ENCODE measurements around the gene TARBP2. TPM values are rescaled to one million over a fixed set of nuclear protein-coding genes. Genes with fewer than 3 reads are reported as not detected.

The TARBP2 gene
- polyA plus RNA-seq, 3 donors, result 16.6 to 39.4 (median 24.4) TPM

DNA sequence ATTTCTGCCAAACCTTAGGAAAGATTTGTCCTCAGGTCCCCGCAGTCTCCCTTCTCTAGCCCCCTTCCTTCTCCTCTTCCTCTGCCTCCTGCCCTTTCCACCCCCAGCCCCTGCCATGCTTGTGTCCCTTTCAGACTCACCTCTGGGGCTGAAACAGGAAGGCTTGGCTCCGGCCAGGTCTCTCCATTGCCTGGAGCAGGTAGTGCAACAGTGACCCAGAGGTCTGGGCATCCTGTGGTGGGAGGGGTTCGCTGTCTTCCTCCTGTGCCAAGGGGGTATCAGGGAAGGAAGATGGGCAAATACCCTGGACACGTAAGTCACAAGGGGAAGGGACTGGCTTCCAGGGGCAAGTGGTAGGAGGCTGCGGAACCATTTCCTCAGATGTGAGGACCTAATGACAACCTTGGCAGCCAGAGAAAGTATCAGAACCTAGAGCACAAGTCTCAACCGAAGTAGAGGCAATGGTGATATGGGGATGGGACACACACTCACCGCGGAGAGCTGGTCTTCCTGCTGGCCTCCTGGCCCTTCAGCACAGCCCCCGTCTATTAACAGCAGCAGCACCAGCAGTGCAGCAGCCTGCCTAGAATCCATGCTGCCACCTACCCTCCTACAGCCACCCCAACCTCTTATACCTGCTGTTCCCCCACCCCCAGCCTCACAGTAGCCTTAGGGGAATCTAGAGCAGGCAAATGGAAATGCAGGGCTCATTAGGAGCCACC, 6.0 kb downstream of the TARBP2 start, which contains the start of gene NPFF:
NPFF (minus strand) TSS at position 604 of the 722 bp plus-strand sequence; CDS start at position 594, 10 bp downstream.
- peak within 1 kb of the TSS in 4 of 7 donors; percentile 42 to 75 (median 57) for H3K27ac Mint-ChIP-seq
- Histone ChIP-seq H2AFZ (ENCODE audit: insufficient read depth, low read depth, low read length, poor library complexity, severe bottlenecking) (no peak within 1 kb of the TSS), H3K4me3 (replicated peaks in 1 of 3; ENCODE audit: low read depth in 2 of 3, low read length in 3 of 3) (no peak within 1 kb of the TSS), H3K4me2 (replicated peaks; ENCODE audit: extremely low read depth, low read length, poor library complexity, severe bottlenecking) (no peak within 1 kb of the TSS), H3K79me2 (ENCODE audit: insufficient read depth, low read length) (peaks cover 11% of the 10 kb centered on the region), H3K9ac (ENCODE audit: insufficient read depth, low read length, poor library complexity, severe bottlenecking) (no peak within 1 kb of the TSS), H3K27me3 (ENCODE audit: control insufficient read depth in 2 of 2, insufficient read depth in 2 of 2, low read length in 2 of 2) (no peaks in the 10 kb centered on the region), H3K36me3 (replicated peaks in 1 of 2; ENCODE audit: control insufficient read depth in 1 of 2, insufficient read depth in 2 of 2, low read length in 2 of 2) (peaks cover 50 to 68% of the 10 kb centered on the region in 2 donors), H3K9me3 (replicated peaks in 1 of 2; ENCODE audit: control insufficient read depth in 1 of 2, insufficient read depth in 1 of 2, low read length in 2 of 2) (no peaks in the 10 kb centered on the region), H3K4me1 (ENCODE audit: control insufficient read depth in 1 of 2, insufficient read depth in 2 of 2, low read length in 2 of 2) (peaks cover 6 to 10% of the 10 kb centered on the region in 2 donors), H4K20me1 (ENCODE audit: insufficient read depth, low read length) (no peaks in the 10 kb centered on the region), H3K27ac (ENCODE audit: low read depth in 1 of 2, low read length in 2 of 2) (no peak within 1 kb of the TSS)
- 96% methylated on average over 5 of the region's 9 CpGs for WGBS (ENCODE audit: insufficient coverage)
- DNase-seq, result no peak
- peaks cover 18% of the 10 kb centered on the region for H3K4me1 Mint-ChIP-seq
- H3K36me3 Mint-ChIP-seq, result peaks cover 46 to 69% of the 10 kb centered on the region in 2 donors
- H3K9me3 Mint-ChIP-seq, result no peaks in the 10 kb centered on the region
- intact Hi-C loops (cut with micrococcal nuclease), result loop anchor here in 1 of 2 donors (10.0 kb wide), 1 partner anchor 292 kb away; no protein-coding TSS in a partner anchor
- no peak within 1 kb of the TSS for H3K4me3 Mint-ChIP-seq
- H3K27me3 Mint-ChIP-seq (ENCODE audit: low read depth in 3 of 3), result peaks cover 0 to 4% (median 0%) of the 10 kb centered on the region in 3 donors
- TF ChIP-seq CTCF (IDR thresholded peaks at IDR 0.05), result no peak

GRCh38 chr12:53507603-53507885, 6.5 kb downstream of the TARBP2 start:
- Mint-ChIP-seq H3K27me3 (ENCODE audit: low read depth in 3 of 3) (peaks cover 0 to 4% (median 0%) of the 10 kb centered on the region in 3 donors), H3K4me1 (peaks cover 16% of the 10 kb centered on the region), H3K9me3 (no peaks in the 10 kb centered on the region), H3K4me3 (no peak overlapping the region), H3K36me3 (peaks cover 51 to 74% of the 10 kb centered on the region in 2 donors), H3K27ac (peak overlapping the region in 1 of 7 donors; percentile 45)
- no peak for TF ChIP-seq CTCF (IDR thresholded peaks at IDR 0.05)
- intact Hi-C loops (cut with micrococcal nuclease), result loop anchor here in 1 of 2 donors (10.0 kb wide), 1 partner anchor 293 kb away; no protein-coding TSS in a partner anchor
- H3K9me3 ChIP-seq (replicated peaks in 1 of 2; ENCODE audit: control insufficient read depth in 1 of 2, insufficient read depth in 1 of 2, low read length in 2 of 2), result no peaks in the 10 kb centered on the region
- H3K27ac ChIP-seq (ENCODE audit: low read depth in 1 of 2, low read length in 2 of 2), result no peak overlapping the region
- no peak for DNase-seq
- peaks cover 6% of the 10 kb centered on the region for H3K79me2 ChIP-seq (ENCODE audit: insufficient read depth, low read length)
- no peaks in the 10 kb centered on the region for H4K20me1 ChIP-seq (ENCODE audit: insufficient read depth, low read length)
- H3K4me3 ChIP-seq (replicated peaks in 1 of 3; ENCODE audit: low read depth in 2 of 3, low read length in 3 of 3), result no peak overlapping the region
- WGBS (ENCODE audit: insufficient coverage), result 89% methylated on average over 3 of the region's 4 CpGs
- no peaks in the 10 kb centered on the region for H3K27me3 ChIP-seq (ENCODE audit: control insufficient read depth in 2 of 2, insufficient read depth in 2 of 2, low read length in 2 of 2)
- peaks cover 55 to 73% of the 10 kb centered on the region in 2 donors for H3K36me3 ChIP-seq (replicated peaks in 1 of 2; ENCODE audit: control insufficient read depth in 1 of 2, insufficient read depth in 2 of 2, low read length in 2 of 2)
- peaks cover 4 to 7% of the 10 kb centered on the region in 2 donors for H3K4me1 ChIP-seq (ENCODE audit: control insufficient read depth in 1 of 2, insufficient read depth in 2 of 2, low read length in 2 of 2)
- no peak overlapping the region for H3K4me2 ChIP-seq (replicated peaks; ENCODE audit: extremely low read depth, low read length, poor library complexity, severe bottlenecking)
- H3K9ac ChIP-seq (ENCODE audit: insufficient read depth, low read length, poor library complexity, severe bottlenecking), result no peak overlapping the region
- no peak overlapping the region for H2AFZ ChIP-seq (ENCODE audit: insufficient read depth, low read depth, low read length, poor library complexity, severe bottlenecking)

Measured in CD14-positive monocyte (primary cell).